Measurements from ENCODE around the gene SLC7A14. TPM values are rescaled to one million over a fixed set of nuclear protein-coding genes. Genes with fewer than 3 reads are reported as not detected.
"Not testable (repeated sequence)": the region's sequence is repeated elsewhere in the genome, so short reads cannot be mapped to it uniquely, and the experiment has no call there.

The SLC7A14 gene
- total RNA-seq, 1 donor from 2014 or later: not detected

DNA sequence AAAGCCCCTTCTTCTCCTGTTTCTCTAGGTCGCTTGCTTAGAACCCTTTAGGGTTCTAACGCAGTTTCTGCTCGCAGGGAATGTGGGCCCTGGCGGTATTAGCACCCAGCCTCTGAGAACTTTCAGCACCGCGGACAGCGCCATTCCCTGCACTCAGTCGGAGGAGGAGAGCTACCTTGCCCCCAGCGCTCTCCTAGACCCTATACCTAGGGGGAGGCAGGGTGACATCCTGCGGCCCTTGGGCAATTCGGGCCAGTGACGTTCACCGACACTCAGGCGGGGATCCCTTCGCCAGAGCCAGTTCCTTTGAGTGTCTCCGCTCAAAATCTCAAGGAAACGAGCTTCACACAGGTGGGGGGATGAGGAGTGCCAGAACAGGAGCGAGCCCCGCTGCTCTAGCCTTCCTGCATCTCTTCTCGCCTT, 1.3 kb downstream of the SLC7A14 start:
- no peak for ATAC-seq (ENCODE audit: low read depth)
- POLR2A ChIA-PET: no interaction called here
- intact Hi-C loops (cut with micrococcal nuclease): no loop called here

DNA sequence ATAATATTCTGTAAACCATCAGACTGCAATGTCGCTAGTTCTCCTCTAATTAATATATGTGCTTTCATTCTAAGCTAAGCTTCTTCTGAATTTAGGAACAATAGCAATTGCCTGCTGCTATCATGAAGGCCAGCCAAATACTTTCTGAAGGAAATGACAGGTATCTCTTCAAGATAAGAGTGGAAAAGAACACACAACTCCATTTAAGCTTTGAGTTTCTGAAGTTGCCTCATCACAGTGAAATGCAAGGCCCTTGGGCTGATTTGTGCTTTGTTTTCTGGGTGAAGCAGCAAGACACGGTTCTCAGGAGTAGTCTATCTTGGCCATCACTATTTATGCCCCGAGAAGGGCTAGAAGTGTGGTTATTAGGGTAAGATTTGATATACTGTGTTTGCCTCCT, 6.2 kb downstream of the SLC7A14 start:
- no peak overlapping the region for H3K27ac Mint-ChIP-seq
- H3K36me3 Mint-ChIP-seq (ENCODE audit: low read depth): no peaks in the 10 kb centered on the region
- H3K4me1 Mint-ChIP-seq: no peaks in the 10 kb centered on the region
- POLR2A ChIA-PET: interaction anchor here (0.7 kb wide), 1 partner anchor 1241 kb away, joined by 3 read pairs; no protein-coding TSS in a partner anchor
- intact Hi-C loops (cut with micrococcal nuclease): no loop called here
- DNase-seq (no peak), ATAC-seq (ENCODE audit: low read depth) (no peak)
- peaks cover 32% of the 10 kb centered on the region for H3K27me3 Mint-ChIP-seq
- no peaks in the 10 kb centered on the region for H3K9me3 Mint-ChIP-seq
- H3K4me3 Mint-ChIP-seq: no peak overlapping the region
- TF ChIP-seq, protein P1, sequence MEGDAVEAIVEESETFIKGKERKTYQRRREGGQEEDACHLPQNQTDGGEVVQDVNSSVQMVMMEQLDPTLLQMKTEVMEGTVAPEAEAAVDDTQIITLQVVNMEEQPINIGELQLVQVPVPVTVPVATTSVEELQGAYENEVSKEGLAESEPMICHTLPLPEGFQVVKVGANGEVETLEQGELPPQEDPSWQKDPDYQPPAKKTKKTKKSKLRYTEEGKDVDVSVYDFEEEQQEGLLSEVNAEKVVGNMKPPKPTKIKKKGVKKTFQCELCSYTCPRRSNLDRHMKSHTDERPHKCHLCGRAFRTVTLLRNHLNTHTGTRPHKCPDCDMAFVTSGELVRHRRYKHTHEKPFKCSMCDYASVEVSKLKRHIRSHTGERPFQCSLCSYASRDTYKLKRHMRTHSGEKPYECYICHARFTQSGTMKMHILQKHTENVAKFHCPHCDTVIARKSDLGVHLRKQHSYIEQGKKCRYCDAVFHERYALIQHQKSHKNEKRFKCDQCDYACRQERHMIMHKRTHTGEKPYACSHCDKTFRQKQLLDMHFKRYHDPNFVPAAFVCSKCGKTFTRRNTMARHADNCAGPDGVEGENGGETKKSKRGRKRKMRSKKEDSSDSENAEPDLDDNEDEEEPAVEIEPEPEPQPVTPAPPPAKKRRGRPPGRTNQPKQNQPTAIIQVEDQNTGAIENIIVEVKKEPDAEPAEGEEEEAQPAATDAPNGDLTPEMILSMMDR (IDR thresholded peaks at IDR 0.05): no peak
- CTCF ChIA-PET: no interaction called here

More for the DNA sequence above, 1.3 kb downstream of the SLC7A14 start:
- Mint-ChIP-seq H3K4me1 (no peaks in the 10 kb centered on the region), H3K4me3 (no peak overlapping the region), H3K9me3 (no peaks in the 10 kb centered on the region), H3K27me3 (peaks cover 51% of the 10 kb centered on the region), H3K27ac (no peak overlapping the region), H3K36me3 (ENCODE audit: low read depth) (no peaks in the 10 kb centered on the region)
- TF ChIP-seq, protein P1 (IDR thresholded peaks at IDR 0.05): no peak
- CTCF ChIA-PET: no interaction called here
- DNase-seq: peak; percentile 27

DNA sequence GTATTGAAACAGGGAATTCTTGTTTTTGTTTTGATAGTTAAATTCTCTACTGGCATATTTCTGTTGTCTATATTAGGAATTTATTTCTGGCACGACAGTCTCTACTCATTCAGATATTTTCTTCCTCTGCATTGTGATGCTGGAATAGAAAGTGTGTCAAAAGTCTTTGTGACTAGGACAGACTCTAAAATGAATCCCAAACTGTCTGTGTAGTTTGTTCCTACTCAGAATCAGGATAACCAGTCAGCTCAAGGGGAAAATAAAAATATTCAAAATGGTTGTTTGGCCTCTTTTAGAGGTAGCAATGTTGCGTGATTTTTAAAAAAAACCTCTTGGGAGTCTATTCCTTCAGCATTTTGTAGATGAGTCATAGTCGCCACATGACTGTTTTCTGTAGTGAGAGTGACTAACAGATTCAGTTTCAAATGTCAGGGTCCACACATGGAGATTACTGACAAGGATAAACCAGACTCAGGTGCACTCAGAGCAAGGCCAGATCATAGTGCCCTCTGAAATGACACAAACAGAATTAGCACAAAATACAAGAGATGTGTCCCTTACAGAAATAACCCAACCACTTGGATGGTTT, 13.1 kb downstream of the SLC7A14 start:
- no peaks in the 10 kb centered on the region for H3K9me3 Mint-ChIP-seq
- POLR2A ChIA-PET: no interaction called here
- ATAC-seq (ENCODE audit: low read depth) (no peak), DNase-seq (no peak)
- H3K27me3 Mint-ChIP-seq: peaks cover 5% of the 10 kb centered on the region
- no peak overlapping the region for H3K27ac Mint-ChIP-seq
- H3K36me3 Mint-ChIP-seq (ENCODE audit: low read depth): no peaks in the 10 kb centered on the region
- H3K4me3 Mint-ChIP-seq: no peak overlapping the region
- intact Hi-C loops (cut with micrococcal nuclease): no loop called here
- TF ChIP-seq, protein P1 (IDR thresholded peaks at IDR 0.05): no peak
- CTCF ChIA-PET: no interaction called here
- no peaks in the 10 kb centered on the region for H3K4me1 Mint-ChIP-seq

DNA sequence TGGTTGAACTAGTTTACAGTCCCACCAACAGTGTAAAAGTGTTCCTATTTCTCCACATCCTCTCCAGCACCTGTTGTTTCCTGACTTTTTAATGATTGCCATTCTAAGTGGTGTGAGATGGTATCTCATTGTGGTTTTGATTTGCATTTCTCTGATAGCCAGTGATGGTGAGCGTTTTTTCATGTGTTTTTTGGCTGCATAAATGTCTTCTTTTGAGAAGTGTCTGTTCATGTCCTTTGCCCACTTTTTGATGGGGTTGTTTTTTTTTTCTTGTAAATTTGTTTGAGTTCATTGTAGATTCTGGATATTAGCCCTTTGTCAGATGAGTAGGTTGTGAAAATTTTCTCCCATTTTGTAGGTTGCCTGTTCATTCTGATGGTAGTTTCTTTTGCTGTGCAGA, 18.3 kb downstream of the SLC7A14 start:
- H3K27ac Mint-ChIP-seq, H3K27me3 Mint-ChIP-seq: not testable (repeated sequence)

DNA sequence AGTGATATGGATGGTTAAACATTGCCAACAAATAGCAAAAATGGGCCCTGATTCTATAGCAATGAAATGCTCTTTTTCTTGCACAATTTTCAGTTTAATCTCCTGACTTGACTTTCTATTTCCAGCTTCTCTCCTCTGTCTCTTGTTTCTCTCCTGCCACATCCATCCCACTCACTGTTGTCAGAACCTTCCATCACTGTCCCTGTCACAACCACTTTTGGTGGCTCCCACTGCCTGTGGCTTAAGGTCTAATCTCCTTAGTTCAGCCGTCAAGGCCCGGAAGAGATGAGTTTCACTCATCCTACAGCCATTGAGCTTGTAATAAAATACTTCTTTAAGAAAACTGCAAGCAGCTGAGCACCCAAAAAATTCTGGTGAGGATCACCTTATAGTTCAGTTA, 19.5 kb downstream of the SLC7A14 start:
- DNase-seq (no peak), ATAC-seq (ENCODE audit: low read depth) (no peak)
- Mint-ChIP-seq H3K27ac (no peak overlapping the region), H3K36me3 (ENCODE audit: low read depth) (no peaks in the 10 kb centered on the region), H3K4me1 (peaks cover 2% of the 10 kb centered on the region), H3K9me3 (no peaks in the 10 kb centered on the region), H3K27me3 (peaks cover 8% of the 10 kb centered on the region), H3K4me3 (no peak overlapping the region)
- intact Hi-C loops (cut with micrococcal nuclease): no loop called here
- ChIA-PET POLR2A (no interaction called here), CTCF (no interaction called here)
- TF ChIP-seq, protein P1 (IDR thresholded peaks at IDR 0.05): no peak

More for the DNA sequence above, 18.3 kb downstream of the SLC7A14 start:
- DNase-seq; H3K4me3 Mint-ChIP-seq; H3K4me1 Mint-ChIP-seq; intact Hi-C loops (cut with micrococcal nuclease); ATAC-seq (ENCODE audit: low read depth); H3K9me3 Mint-ChIP-seq; H3K36me3 Mint-ChIP-seq (ENCODE audit: low read depth); CTCF ChIA-PET; POLR2A ChIA-PET: not testable (repeated sequence)

DNA sequence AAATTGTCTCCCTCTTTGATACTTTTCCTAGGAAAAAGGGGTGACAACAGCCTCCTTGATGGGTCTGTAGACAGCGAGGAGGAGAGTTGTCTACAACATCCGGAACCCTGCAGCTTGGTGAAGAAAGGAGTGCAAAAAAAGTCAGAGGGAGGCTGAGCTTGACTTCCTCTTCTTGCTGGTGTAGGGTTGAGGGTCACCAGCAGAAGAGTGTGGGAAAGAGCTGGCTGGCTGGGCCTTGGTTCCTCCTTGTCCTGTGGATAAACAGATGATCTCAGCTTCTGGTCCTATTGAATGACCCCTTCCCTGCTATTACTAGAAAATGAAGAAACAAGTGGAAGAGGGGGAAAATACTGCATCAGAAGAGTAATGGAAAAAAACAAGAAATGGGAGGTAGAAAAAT, 20.4 kb downstream of the SLC7A14 start:
- Mint-ChIP-seq H3K4me1 (peaks cover 2% of the 10 kb centered on the region), H3K36me3 (ENCODE audit: low read depth) (no peaks in the 10 kb centered on the region), H3K9me3 (no peaks in the 10 kb centered on the region), H3K4me3 (no peak overlapping the region), H3K27ac (no peak overlapping the region), H3K27me3 (peaks cover 6% of the 10 kb centered on the region)
- no peak for DNase-seq
- ATAC-seq (ENCODE audit: low read depth): no peak
- intact Hi-C loops (cut with micrococcal nuclease): no loop called here
- POLR2A ChIA-PET: no interaction called here
- TF ChIP-seq, protein P1 (IDR thresholded peaks at IDR 0.05): no peak
- CTCF ChIA-PET: no interaction called here

Data from activated B cell treated with CpG ODN at 0.5 μM for 24 hours (primary cell).